Measurements from ENCODE around the gene PDE10A. TPM values are rescaled to one million over a fixed set of nuclear protein-coding genes. Genes with fewer than 3 reads are reported as not detected.

The PDE10A gene
- total RNA-seq, 1 donor from 2014 or later: 14.4 TPM

GRCh38 chr6:165488624-165489295 is 174.3 kb downstream of the PDE10A start:
- DNase-seq (ENCODE audit: low spot score, unreplicated experiment): no peak
- H3K27ac Mint-ChIP-seq: no peak overlapping the region
- no peaks in the 10 kb centered on the region for H3K27me3 Mint-ChIP-seq
- peaks cover 27% of the 10 kb centered on the region for H3K9me3 Mint-ChIP-seq (ENCODE audit: low read depth)
- TF ChIP-seq, protein P1, sequence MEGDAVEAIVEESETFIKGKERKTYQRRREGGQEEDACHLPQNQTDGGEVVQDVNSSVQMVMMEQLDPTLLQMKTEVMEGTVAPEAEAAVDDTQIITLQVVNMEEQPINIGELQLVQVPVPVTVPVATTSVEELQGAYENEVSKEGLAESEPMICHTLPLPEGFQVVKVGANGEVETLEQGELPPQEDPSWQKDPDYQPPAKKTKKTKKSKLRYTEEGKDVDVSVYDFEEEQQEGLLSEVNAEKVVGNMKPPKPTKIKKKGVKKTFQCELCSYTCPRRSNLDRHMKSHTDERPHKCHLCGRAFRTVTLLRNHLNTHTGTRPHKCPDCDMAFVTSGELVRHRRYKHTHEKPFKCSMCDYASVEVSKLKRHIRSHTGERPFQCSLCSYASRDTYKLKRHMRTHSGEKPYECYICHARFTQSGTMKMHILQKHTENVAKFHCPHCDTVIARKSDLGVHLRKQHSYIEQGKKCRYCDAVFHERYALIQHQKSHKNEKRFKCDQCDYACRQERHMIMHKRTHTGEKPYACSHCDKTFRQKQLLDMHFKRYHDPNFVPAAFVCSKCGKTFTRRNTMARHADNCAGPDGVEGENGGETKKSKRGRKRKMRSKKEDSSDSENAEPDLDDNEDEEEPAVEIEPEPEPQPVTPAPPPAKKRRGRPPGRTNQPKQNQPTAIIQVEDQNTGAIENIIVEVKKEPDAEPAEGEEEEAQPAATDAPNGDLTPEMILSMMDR (IDR thresholded peaks at IDR 0.05; ENCODE audit: unreplicated experiment): no peak
- peaks cover 5% of the 10 kb centered on the region for H3K36me3 Mint-ChIP-seq (ENCODE audit: insufficient read depth)
- H3K4me1 Mint-ChIP-seq (ENCODE audit: low read depth): peaks cover 23% of the 10 kb centered on the region
- no peak overlapping the region for H3K4me3 Mint-ChIP-seq (ENCODE audit: low read depth)

GRCh38 chr6:165487950-165488349 is 175.1 kb downstream of the PDE10A start:
- TF ChIP-seq, protein P1 (IDR thresholded peaks at IDR 0.05; ENCODE audit: unreplicated experiment): no peak
- Mint-ChIP-seq H3K36me3 (ENCODE audit: insufficient read depth) (peaks cover 3% of the 10 kb centered on the region), H3K4me1 (ENCODE audit: low read depth) (peaks cover 23% of the 10 kb centered on the region), H3K27ac (no peak overlapping the region), H3K9me3 (ENCODE audit: low read depth) (peaks cover 19% of the 10 kb centered on the region), H3K27me3 (no peaks in the 10 kb centered on the region), H3K4me3 (ENCODE audit: low read depth) (no peak overlapping the region)
- no peak for DNase-seq (ENCODE audit: low spot score, unreplicated experiment)

GRCh38 chr6:165487347-165487746 is 175.7 kb downstream of the PDE10A start:
- Mint-ChIP-seq H3K27me3 (no peaks in the 10 kb centered on the region), H3K4me3 (ENCODE audit: low read depth) (no peak overlapping the region), H3K4me1 (ENCODE audit: low read depth) (peaks cover 23% of the 10 kb centered on the region), H3K27ac (no peak overlapping the region), H3K36me3 (ENCODE audit: insufficient read depth) (no peaks in the 10 kb centered on the region), H3K9me3 (ENCODE audit: low read depth) (peaks cover 13% of the 10 kb centered on the region)
- DNase-seq (ENCODE audit: low spot score, unreplicated experiment): no peak
- TF ChIP-seq, protein P1 (IDR thresholded peaks at IDR 0.05; ENCODE audit: unreplicated experiment): no peak

- peaks cover 6% of the 10 kb centered on the region for H3K9me3 Mint-ChIP-seq (ENCODE audit: low read depth)
- H3K4me1 Mint-ChIP-seq (ENCODE audit: low read depth): peaks cover 23% of the 10 kb centered on the region
- DNase-seq (ENCODE audit: low spot score, unreplicated experiment): no peak
- H3K27ac Mint-ChIP-seq: peak overlapping the region; percentile 75
- no peaks in the 10 kb centered on the region for H3K36me3 Mint-ChIP-seq (ENCODE audit: insufficient read depth)
- TF ChIP-seq, protein P1 (IDR thresholded peaks at IDR 0.05; ENCODE audit: unreplicated experiment): no peak
- no peak overlapping the region for H3K4me3 Mint-ChIP-seq (ENCODE audit: low read depth)
- no peaks in the 10 kb centered on the region for H3K27me3 Mint-ChIP-seq
Measured at GRCh38 chr6:165486183-165487137, 176.6 kb downstream of the PDE10A start.

GRCh38 chr6:165484178-165484889 is 178.7 kb downstream of the PDE10A start:
- no peak overlapping the region for H3K27ac Mint-ChIP-seq
- DNase-seq (ENCODE audit: low spot score, unreplicated experiment): no peak
- TF ChIP-seq, protein P1 (IDR thresholded peaks at IDR 0.05; ENCODE audit: unreplicated experiment): no peak

More at GRCh38 chr6:165484178-165484889, 178.7 kb downstream of the PDE10A start:
- no peaks in the 10 kb centered on the region for H3K36me3 Mint-ChIP-seq (ENCODE audit: insufficient read depth)
- H3K4me1 Mint-ChIP-seq (ENCODE audit: low read depth): peaks cover 23% of the 10 kb centered on the region
- no peaks in the 10 kb centered on the region for H3K27me3 Mint-ChIP-seq
- no peaks in the 10 kb centered on the region for H3K9me3 Mint-ChIP-seq (ENCODE audit: low read depth)
- H3K4me3 Mint-ChIP-seq (ENCODE audit: low read depth): no peak overlapping the region
